ENCODE data around the gene SPATA33. TPM values are rescaled to one million over a fixed set of nuclear protein-coding genes. Genes with fewer than 3 reads are reported as not detected.

The SPATA33 gene
- total RNA-seq, 2 experiments from 2014 or later = 4.4 to 7.1 TPM

- no peaks in the 10 kb centered on the region for H3K9me3 Mint-ChIP-seq
- intact Hi-C loops (cut with DNase I, micrococcal nuclease) = loop anchor here (1.0 to 5.0 kb wide), 5 partner anchors 14 to 317 kb away; partner anchors contain the start of genes CDK10 (in 1 of the 2) and DBNDD1 (in 1 of the 2)
- H3K4me3 Mint-ChIP-seq = peak overlapping the region; percentile 83
- peak; percentile 87 to 99 (median 94) for DNase-seq
- no peaks in the 10 kb centered on the region for H3K27me3 Mint-ChIP-seq
- CTCF ChIA-PET = interaction anchor here (0.7 to 5.9 kb wide), 36 partner anchors 11 to 217 kb away, joined by 3 to 73 read pairs (median 4); partner anchors contain the start of genes CDK10, CHMP1A, FANCA and SPATA33
- H3K27ac ChIP-seq (ENCODE audit: low read depth in 1 of 2, low read length in 2 of 2) = peak overlapping the region; percentile 77 to 92
- peaks cover 16% of the 10 kb centered on the region for H3K4me1 Mint-ChIP-seq (ENCODE audit: low read depth)
- TF ChIP-seq CTCF (IDR thresholded peaks at IDR 0.05) = peak; percentile 80
- peak overlapping the region; percentile 63 for H3K4me3 ChIP-seq (ENCODE audit: low read length)
- H3K27ac Mint-ChIP-seq = peak overlapping the region; percentile 81
- peaks cover 21% of the 10 kb centered on the region for H3K36me3 Mint-ChIP-seq (ENCODE audit: low read depth)
- no peaks in the 10 kb centered on the region for H3K9me3 ChIP-seq (ENCODE audit: control insufficient read depth in 1 of 2, insufficient read depth in 1 of 2, low read length in 2 of 2)
- peak; percentile 13 for ATAC-seq (ENCODE audit: poor library complexity)
- POLR2A ChIA-PET = interaction anchor here (0.6 to 4.4 kb wide), 18 partner anchors 11 to 1981 kb away, joined by 3 to 35 read pairs (median 4); partner anchors contain the start of genes CDK10, FANCA, TCF25 and VPS9D1
- H3K36me3 ChIP-seq (ENCODE audit: insufficient read depth, low read length) = peaks cover 6% of the 10 kb centered on the region
- peaks cover 44% of the 10 kb centered on the region for H3K4me1 ChIP-seq (ENCODE audit: insufficient read depth, low read length)
- H3K27me3 ChIP-seq (ENCODE audit: control insufficient read depth in 1 of 2, insufficient read depth in 2 of 2, low read length in 2 of 2) = no peaks in the 10 kb centered on the region
Measured at GRCh38 chr16:89700100-89700648, 42.5 kb downstream of the SPATA33 start.

GRCh38 chr16:89700649-89701424 lies 43.2 kb downstream of the SPATA33 start:
- Histone ChIP-seq H3K27ac (ENCODE audit: low read depth in 1 of 2, low read length in 2 of 2) (peak overlapping the region; percentile 77 to 92), H3K27me3 (ENCODE audit: control insufficient read depth in 1 of 2, insufficient read depth in 2 of 2, low read length in 2 of 2) (no peaks in the 10 kb centered on the region), H3K36me3 (ENCODE audit: insufficient read depth, low read length) (peaks cover 6% of the 10 kb centered on the region), H3K9me3 (ENCODE audit: control insufficient read depth in 1 of 2, insufficient read depth in 1 of 2, low read length in 2 of 2) (no peaks in the 10 kb centered on the region), H3K4me3 (ENCODE audit: low read length) (peak overlapping the region; percentile 63), H3K4me1 (ENCODE audit: insufficient read depth, low read length) (peaks cover 45% of the 10 kb centered on the region)
- Mint-ChIP-seq H3K36me3 (ENCODE audit: low read depth) (peaks cover 14% of the 10 kb centered on the region), H3K27me3 (no peaks in the 10 kb centered on the region), H3K9me3 (no peaks in the 10 kb centered on the region), H3K27ac (peak overlapping the region; percentile 81), H3K4me1 (ENCODE audit: low read depth) (peaks cover 18% of the 10 kb centered on the region), H3K4me3 (peak overlapping the region; percentile 83)
- ChIA-PET CTCF (interaction anchor here (0.7 to 5.9 kb wide), 36 partner anchors 11 to 216 kb away, joined by 3 to 73 read pairs (median 4); partner anchors contain the start of genes CDK10, CHMP1A, FANCA and SPATA33), POLR2A (interaction anchor here (0.7 to 4.4 kb wide), 18 partner anchors 10 to 1981 kb away, joined by 3 to 35 read pairs (median 4); partner anchors contain the start of genes CDK10, TCF25 and VPS9D1)
- peak; percentile 22 for ATAC-seq (ENCODE audit: poor library complexity)
- DNase-seq = peak in 13 of 14 experiments; percentile 27 to 88 (median 51)
- intact Hi-C loops (cut with DNase I, micrococcal nuclease) = loop anchor here (1.0 to 5.0 kb wide), 8 partner anchors 15 to 316 kb away; partner anchors contain the start of genes CDK10 (in 1 of the 2), DBNDD1 (in 1 of the 2) and TCF25 (in 1 of the 2)
- TF ChIP-seq CTCF (IDR thresholded peaks at IDR 0.05) = no peak
